Measurements from ENCODE around the gene LRP3.
"Not testable (repeated sequence)": the region's sequence is repeated elsewhere in the genome, so short reads cannot be mapped to it uniquely, and the experiment has no call there.

LRP3 gene

DNA sequence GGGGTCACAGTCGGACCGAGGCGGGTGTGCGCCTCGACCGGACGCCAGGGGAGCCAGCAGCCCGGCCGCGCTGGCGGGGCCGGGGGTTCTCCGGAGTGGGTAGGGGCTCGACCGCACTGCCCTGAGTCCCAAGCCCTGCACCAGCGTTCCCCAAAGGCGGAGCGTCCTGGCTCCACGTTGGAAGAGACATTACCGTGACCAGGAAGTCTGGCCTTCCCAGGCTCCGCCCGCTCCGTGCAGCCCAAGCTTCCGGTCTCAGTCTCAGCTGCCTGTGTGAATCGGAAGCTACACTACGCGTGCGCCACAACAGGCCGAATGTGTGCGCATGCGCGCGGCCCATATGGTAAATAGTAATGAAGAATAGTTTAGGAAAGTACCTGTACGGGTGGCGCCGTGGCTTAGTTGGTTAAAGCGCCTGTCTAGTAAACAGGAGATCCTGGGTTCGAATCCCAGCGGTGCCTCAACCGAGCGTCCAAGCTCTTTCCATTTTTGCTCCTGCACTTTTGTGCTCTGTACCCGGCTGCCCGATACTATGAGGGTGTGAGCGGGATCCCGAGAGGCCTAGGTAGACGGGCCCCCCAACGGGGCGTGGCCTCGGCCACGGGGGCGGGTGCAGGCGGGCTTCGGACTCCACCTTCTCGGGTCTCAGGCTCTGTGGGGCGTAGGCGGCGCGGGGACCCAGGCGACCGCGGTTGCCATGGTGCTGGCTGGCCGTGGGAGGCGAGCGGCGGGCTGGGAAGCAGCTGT is 17.3 kb upstream of the LRP3 start:
- DNase-seq = peak; percentile 95

DNA sequence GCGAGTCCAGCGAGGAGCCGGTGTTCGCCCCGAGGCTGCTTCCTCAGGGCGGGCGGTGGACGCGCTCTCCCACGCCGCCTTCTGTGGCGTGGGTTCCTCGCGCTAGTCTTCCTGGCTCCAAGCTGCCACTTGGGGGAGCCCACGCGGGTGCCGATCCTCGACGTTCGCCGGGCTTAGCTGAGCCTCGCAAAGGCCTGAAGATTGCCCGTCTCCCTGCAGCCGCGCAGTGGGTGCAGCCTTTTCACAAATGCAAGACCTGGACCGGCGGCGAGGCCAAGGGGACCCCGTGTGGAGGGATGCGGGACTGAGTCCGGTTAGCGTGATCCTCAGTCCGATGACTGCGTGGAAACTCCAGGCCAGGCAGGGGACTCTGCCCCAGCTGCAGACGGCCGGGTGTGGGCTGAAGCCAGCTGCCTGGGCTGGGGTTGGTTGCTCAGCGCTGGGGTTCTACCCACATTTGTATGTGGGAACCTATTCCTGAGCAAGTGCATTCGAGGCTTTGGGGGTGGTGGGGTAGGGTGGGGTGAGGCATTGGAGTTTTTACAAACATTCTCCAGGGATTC is 16.6 kb upstream of the LRP3 start:
- DNase-seq = peak; percentile 77

- no peak for DNase-seq
These were observed 7.5 kb upstream of the LRP3 start for GRCh38 chr19:33186431-33187182.

DNA sequence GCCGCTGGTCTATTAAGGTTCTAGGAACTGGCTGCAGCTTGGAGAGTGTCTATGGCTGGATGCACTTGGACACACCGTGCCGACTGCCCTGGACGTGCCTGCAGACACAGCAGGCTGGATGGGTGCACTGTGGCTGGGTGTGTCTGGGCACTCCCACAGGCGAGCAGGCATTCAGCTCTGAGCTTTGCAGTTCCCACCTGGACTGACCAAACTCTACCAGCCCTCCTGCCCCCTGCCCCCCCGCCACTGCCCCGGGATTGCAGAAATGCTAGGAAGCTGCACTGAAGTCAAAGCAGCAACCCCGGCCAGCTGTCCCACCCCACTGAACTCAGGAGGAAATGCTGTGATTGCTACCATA is 7.0 kb upstream of the LRP3 start:
- no peak for DNase-seq

DNA sequence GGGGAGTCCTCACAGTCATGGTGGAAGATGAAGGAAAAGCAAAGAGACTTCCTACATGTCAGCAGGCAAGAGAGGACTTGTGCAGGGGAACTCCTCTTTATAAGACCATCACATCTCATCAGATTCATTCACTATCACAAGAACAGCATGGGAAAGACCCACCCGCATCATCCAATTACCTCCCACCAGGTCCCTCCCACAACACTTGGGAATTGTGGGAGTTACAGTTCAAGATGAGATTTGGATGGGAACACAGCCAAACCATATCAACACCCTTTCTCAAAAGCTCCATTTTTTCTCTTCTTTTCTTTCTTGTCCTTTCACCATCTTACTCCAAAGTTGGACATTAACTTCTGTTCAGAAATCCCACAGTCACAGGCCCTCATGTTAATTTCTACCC is 4.7 kb upstream of the LRP3 start:
- no peak for DNase-seq

- not testable (repeated sequence) for DNase-seq
These were observed 3.0 kb upstream of the LRP3 start for GRCh38 chr19:33191092-33191491.

- DNase-seq = no peak
These were observed 2.6 kb upstream of the LRP3 start for GRCh38 chr19:33191501-33191900.

DNA sequence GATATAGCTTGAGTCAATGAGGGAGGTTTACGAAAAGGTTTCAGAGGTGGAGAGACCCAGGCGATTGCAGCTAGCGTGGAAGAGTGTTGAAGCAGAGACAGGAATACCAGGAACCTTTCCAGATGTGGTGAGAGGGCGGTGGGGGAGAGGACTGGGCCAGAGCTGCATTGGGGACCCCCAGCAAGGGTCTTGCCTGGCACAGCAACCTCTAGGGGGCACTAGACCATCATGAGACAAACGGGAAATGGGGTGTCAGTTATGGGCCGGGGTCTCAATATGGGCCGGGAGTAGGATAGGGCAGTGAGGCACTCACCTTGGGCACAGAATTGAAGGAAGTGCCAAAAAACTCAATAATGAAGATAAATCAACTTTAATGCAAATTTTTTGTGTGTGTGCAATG is 2.1 kb upstream of the LRP3 start:
- DNase-seq = no peak

GRCh38 chr19:33193269-33193864 is 763 bp upstream of the LRP3 start:
- no peak for DNase-seq

DNA sequence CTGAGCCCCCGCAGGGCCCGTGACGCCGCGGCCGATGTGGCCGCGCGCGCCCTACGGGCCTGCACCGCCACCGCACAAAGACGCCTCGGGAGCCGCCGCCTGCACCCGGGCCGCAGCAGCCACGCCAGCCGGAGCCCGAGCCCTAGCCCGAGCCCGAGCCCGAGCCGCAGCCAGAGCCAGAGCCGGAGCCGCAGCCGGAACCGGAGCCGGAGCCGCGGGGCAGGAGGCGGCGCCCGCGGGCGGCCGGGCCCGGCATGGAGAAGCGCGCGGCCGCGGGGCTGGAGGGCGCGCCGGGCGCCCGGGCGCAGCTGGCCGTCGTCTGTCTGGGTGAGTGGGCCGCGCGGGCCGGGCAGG is 379 bp downstream of the LRP3 start:
- no peak for DNase-seq

GRCh38 chr19:33194886-33195644 is 935 bp downstream of the LRP3 start:
- no peak for DNase-seq

GRCh38 chr19:33195645-33196347 is 1.7 kb downstream of the LRP3 start:
- DNase-seq = no peak

DNA sequence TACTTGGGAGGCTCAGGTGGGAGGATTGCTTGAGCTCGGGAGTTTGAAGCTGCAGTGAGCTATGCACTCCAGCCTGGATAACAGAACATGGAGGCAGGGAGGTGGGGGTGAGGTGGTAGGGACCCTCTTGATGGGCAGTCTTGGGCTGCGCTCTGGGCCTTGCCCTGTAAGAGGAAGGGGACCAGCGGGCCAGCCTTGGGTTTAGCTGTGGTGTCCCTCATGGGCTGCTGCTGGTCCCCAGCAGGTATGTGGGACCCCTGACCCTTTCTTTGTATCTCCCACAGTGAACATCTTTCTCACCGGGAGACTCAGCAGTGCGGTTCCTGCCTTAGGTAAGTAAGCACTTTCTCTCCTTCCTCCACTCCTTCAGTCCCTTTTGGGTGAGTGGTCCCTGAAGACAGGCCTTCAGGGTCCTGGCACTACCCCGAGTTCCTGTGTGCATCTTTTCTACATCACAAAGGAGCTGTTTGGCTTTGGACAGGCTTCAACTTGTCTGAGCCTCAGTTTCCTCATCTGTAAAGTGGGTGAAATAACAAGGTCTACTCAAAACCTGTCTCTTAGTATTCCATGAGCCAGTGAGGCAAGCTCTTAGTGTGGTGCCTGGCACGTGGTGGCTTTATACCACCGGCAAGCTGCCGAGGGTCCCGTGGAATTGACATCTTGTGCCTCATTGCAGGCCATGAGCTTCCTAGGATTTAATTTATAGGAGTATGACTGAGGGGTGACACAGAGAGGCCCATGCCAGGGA is 2.5 kb downstream of the LRP3 start:
- no peak for DNase-seq

GRCh38 chr19:33197591-33198000 is 3.5 kb downstream of the LRP3 start:
- DNase-seq = no peak

GRCh38 chr19:33198169-33198568 is 4.0 kb downstream of the LRP3 start:
- DNase-seq = no peak

- no peak for DNase-seq
These were observed 5.5 kb downstream of the LRP3 start for GRCh38 chr19:33199441-33200265.

DNA sequence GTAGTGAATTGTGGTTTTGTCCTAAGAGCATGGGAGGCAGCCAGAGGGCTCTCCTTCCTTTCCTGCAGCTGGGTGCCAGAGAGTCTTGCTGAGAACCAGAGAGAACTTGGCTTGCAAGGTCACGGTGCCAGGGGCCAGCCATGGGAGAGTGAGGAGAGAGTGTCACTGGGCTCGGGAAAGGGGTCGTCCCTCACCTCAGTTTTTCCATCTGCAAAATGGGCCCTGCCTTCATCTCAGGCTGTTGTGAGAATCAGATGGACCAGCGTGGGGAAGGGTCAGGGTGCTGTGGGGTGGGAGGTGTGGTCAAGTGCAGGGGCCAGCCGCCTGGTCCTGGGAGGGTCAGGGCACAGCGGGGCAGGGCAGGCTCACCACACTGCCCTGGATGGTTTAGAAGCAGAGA is 7.3 kb downstream of the LRP3 start:
- no peak for DNase-seq

GRCh38 chr19:33201886-33202545 is 7.9 kb downstream of the LRP3 start:
- DNase-seq = no peak

DNA sequence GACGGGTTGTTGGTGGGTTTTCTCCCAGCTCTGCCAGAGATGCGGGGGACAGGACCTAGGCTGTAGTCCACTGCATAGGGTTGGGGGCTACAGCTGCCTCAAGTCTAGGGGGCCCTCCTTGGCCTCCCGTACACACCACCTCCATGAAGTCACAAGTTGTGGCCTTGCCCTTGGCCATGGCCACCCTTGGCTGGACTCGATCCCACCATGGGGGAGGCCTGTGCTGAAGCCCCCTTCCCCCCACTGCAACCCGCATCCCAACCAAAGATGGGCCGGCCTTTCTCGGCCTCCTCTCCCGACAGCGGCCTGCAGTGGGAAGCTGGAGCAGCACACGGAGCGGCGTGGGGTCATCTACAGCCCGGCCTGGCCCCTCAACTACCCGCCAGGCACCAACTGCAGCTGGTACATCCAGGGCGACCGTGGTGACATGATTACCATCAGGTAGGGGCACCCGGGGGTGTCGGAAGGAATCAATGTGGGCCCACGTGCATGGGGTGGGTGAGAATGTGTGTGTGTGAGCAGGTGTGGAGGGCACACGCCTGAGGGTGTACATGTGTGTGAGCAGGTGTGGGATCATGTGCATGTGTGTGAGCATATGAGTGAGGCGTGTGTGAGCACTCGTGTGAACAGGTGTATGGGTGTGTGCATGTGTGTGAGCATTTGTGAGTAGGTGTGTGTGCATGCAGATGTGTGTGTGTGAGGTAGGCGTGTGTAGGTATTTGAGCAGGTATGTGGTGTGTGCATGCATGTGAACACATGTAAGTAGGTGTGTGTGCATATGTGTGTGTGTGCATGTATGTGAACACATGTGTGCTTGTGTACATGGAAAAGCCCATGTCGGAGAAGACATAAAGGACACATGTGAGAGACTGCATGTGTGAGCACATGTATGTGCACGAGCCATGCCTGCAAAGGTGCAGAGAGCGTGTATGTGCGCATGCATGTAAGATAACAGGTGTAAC is 8.7 kb downstream of the LRP3 start:
- no peak for DNase-seq
